HCT116 (cell line): ENCODE data around the gene HIRA.

Experiments used
- ATF3 ChIP-seq: IDR thresholded peaks from 2 replicates; pipeline ENCODE4 v1.6.1; 2012
- CTCF ChIP-seq, 3 experiments: fragments of 200-600 bp in 1 of 3; sonication (generic) in 1 of 3; IDR thresholded peaks in 2 of 3; conservative IDR thresholded peaks in 1 of 3; 2 replicates each; pipeline ENCODE4 v1.5.1; 2012 to 2017; ENCODE audit warnings: low read depth in 2 of 3, low read length in 2 of 3, antibody characterized with exemption in 1 of 3, borderline replicate concordance in 1 of 3, control low read depth in 1 of 3, mild to moderate bottlenecking in 1 of 3, mixed read lengths in 1 of 3, mixed run types in 1 of 3, moderate library complexity in 1 of 3; ENCODE audit not compliant: insufficient read depth in 1 of 3
- ELF1 ChIP-seq: IDR thresholded peaks from 2 replicates; pipeline ENCODE4 v1.6.1; 2012; ENCODE audit warnings: low read depth, borderline replicate concordance
- EZH2 ChIP-seq: fragments of 200-600 bp; sonication (generic); IDR thresholded peaks from 2 replicates; pipeline ENCODE4 v1.6.1; 2017; ENCODE audit warnings: antibody characterized with exemption, mixed run types
- EZH2phosphoT487 ChIP-seq: fragments of 200-600 bp; IDR thresholded peaks from 2 replicates; pipeline ENCODE4 v1.6.1; 2018; ENCODE audit warnings: antibody characterized with exemption, borderline replicate concordance
- FOSL1 ChIP-seq: IDR thresholded peaks from 2 replicates; pipeline ENCODE4 v1.6.1; 2012; ENCODE audit warnings: low read depth
- JUND ChIP-seq: IDR thresholded peaks from 2 replicates; pipeline ENCODE4 v1.6.1; 2012
- MAX ChIP-seq: IDR thresholded peaks from 2 replicates; pipeline ENCODE4 v1.6.1; 2012
- POLR2A ChIP-seq: IDR thresholded peaks from 2 replicates; pipeline ENCODE4 v1.7.0; 2011; ENCODE audit warnings: borderline replicate concordance; ENCODE audit not compliant: insufficient read depth, insufficient read length; ENCODE audit errors: extremely low read depth
- POLR2AphosphoS5 ChIP-seq: IDR thresholded peaks from 2 replicates; pipeline ENCODE4 v1.6.1; 2011; ENCODE audit warnings: mild to moderate bottlenecking, low read depth, low read length, moderate library complexity
- RAD21 ChIP-seq: IDR thresholded peaks from 2 replicates; pipeline ENCODE4 v1.6.1; 2012; ENCODE audit warnings: low read depth, mild to moderate bottlenecking
- REST ChIP-seq: IDR thresholded peaks from 2 replicates; pipeline ENCODE4 v1.6.1; 2012; ENCODE audit warnings: low read depth

GRCh38 chr22:19431649-19432132 is at the start of gene HIRA:
- TF ChIP-seq POLR2A: no peak
- no peak for TF ChIP-seq RAD21
- TF ChIP-seq EZH2: no peak
- TF ChIP-seq MAX: no peak
- TF ChIP-seq CTCF (IDR thresholded peaks at IDR 0.05 in 2 of 3, conservative IDR thresholded peaks at IDR 0.05 in 1 of 3; ENCODE audit: borderline replicate concordance in 1 of 3, insufficient read depth in 1 of 3, low read depth in 2 of 3, low read length in 2 of 3): no peak
- no peak for TF ChIP-seq EZH2phosphoT487
- TF ChIP-seq REST: no peak
- no peak for TF ChIP-seq POLR2AphosphoS5
- TF ChIP-seq FOSL1: no peak
- no peak for TF ChIP-seq ELF1
- no peak for TF ChIP-seq ATF3
- no peak for TF ChIP-seq JUND
